Lung (tissue), 12 donors: ENCODE data around the gene ZNF708. TPM values are rescaled to one million over a fixed set of nuclear protein-coding genes. Genes with fewer than 3 reads are reported as not detected.
"Not testable (repeated sequence)": the region's sequence is repeated elsewhere in the genome, so short reads cannot be mapped to it uniquely, and the experiment has no call there.

Experiments used
- ATAC-seq: fragments of 200-7000 bp; cut with Tn5 transposase; one replicate; pipeline ENCODE4 v1.9.1; 2020; ENCODE audit warnings: moderate number of reproducible peaks; ENCODE audit not compliant: insufficient read depth, low FRiP score
- DNase-seq, 3 donors: peaks; one replicate each; pipeline ENCODE4 v3.0.0-alpha.2; 2013 to 2017
- H3K27ac ChIP-seq, 2 donors: one replicate each; pipeline ENCODE4 v1.5.1; 2013; ENCODE audit warnings: mild to moderate bottlenecking in 2 of 2, moderate library complexity in 2 of 2, control low read depth in 1 of 2, inconsistent platforms in 1 of 2, low read depth in 1 of 2, low read length in 1 of 2
- H3K27me3 ChIP-seq, 3 donors: one replicate each; pipeline ENCODE4 v1.5.1; 2013; ENCODE audit warnings: low read length in 2 of 3; ENCODE audit not compliant: control insufficient read depth in 3 of 3, insufficient read depth in 3 of 3
- H3K36me3 ChIP-seq, 4 donors: one replicate each; pipeline ENCODE4 v1.5.1; 2013; ENCODE audit warnings: low read length in 4 of 4, mild to moderate bottlenecking in 1 of 4, moderate library complexity in 1 of 4; ENCODE audit not compliant: control insufficient read depth in 4 of 4, insufficient read depth in 4 of 4
- H3K4me1 ChIP-seq, 5 donors: one replicate each; pipeline ENCODE4 v1.5.1; 2013; ENCODE audit warnings: low read length in 5 of 5, mild to moderate bottlenecking in 2 of 5, moderate library complexity in 1 of 5; ENCODE audit not compliant: control insufficient read depth in 5 of 5, insufficient read depth in 5 of 5
- H3K4me3 ChIP-seq: one replicate; pipeline ENCODE4 v1.5.1; 2013; ENCODE audit warnings: mild to moderate bottlenecking, control low read depth, moderate library complexity
- H3K9ac ChIP-seq, 2 donors: one replicate each; pipeline ENCODE4 v1.5.1; 2013; ENCODE audit warnings: low read length in 2 of 2, control low read depth in 1 of 2; ENCODE audit not compliant: insufficient read depth in 1 of 2
- H3K9me3 ChIP-seq, 4 donors: one replicate each; pipeline ENCODE4 v1.5.1; 2013; ENCODE audit warnings: low read length in 3 of 4, mild to moderate bottlenecking in 1 of 4, moderate library complexity in 1 of 4; ENCODE audit not compliant: control insufficient read depth in 4 of 4, insufficient read depth in 3 of 4
- WGBS, 2 donors: extraction: QIAGEN DNeasy Blood & Tissue Kit; methylation state at CpG; one replicate each; pipeline ENCODE4 v1.1.7; 2013; 5-methylcytosine and 5-hydroxymethylcytosine counted together
- polyA plus RNA-seq, 2 donors: library from polyadenylated mRNA; stranded (reverse); fragments of 200-250 nt; gene quantifications; one replicate each; pipeline ENCODE4 v1.2.1, GENCODE V29; 2013
- total RNA-seq, 2 donors: library from RNA; depleted of rRNA in 1 of 2; stranded (reverse); fragments of >200 nt in 1 of 2; gene quantifications; one replicate each; pipeline ENCODE4 v1.2.1, GENCODE V29; 2014 to 2021
- TF ChIP-seq, protein P1 (sequence below): IDR thresholded peaks from 2 replicates; pipeline ENCODE4 v1.5.1; 2012; ENCODE audit warnings: mild to moderate bottlenecking; ENCODE audit errors: control extremely low read depth, extremely low read depth
- donor health status: control.
- donor health status: control.
- donor health status: Bipolar disorder and iron deficiency.
- donor health status: healthy.
- donor health status: DM: yes; HTN: yes; CAD: no.

Gene ZNF708
- total and polyA plus RNA-seq, 4 donors: 2.6 to 34.0 (median 9.0) TPM

DNA sequence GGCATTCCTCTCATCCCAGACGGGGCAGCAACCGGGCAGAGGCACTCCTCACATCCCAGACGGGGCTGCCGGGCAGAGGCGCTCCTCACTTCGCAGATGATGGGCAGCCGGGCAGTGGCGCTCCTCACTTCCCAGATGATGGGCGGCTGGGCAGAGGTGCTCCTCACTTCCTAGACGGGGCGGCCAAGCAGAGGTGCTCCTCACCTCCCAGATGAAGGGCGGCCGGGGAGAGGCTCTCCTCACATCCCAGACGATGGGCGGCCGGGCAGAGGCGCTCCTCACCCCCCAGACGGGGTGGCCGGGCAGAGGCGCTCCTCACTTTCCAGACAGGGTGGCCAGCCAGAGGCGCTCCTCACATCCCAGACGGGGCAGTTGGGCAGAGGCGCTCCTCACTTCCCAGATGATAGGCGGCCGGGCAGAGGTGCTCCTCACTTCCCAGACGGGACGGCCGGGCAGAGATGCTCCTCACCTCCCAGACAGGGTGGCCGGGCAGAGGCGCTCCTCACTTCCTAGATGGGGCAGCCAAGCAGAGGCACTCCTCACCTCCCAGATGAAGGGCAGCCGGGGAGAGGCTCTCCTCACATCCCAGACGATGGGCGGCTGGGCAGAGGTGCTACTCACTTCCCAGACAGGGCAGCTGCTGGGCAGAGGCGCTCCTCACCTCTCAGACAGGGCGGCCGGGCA, 68.9 kb downstream of the ZNF708 start:
- H3K9me3 ChIP-seq: peaks cover 0 to 36% (median 4%) of the 10 kb centered on the region in 4 donors
- H3K27ac ChIP-seq: no peak overlapping the region
- ATAC-seq (no peak), DNase-seq (no peak)
- no peaks in the 10 kb centered on the region for H3K36me3 ChIP-seq
- no peak overlapping the region for H3K9ac ChIP-seq
- TF ChIP-seq, protein P1, sequence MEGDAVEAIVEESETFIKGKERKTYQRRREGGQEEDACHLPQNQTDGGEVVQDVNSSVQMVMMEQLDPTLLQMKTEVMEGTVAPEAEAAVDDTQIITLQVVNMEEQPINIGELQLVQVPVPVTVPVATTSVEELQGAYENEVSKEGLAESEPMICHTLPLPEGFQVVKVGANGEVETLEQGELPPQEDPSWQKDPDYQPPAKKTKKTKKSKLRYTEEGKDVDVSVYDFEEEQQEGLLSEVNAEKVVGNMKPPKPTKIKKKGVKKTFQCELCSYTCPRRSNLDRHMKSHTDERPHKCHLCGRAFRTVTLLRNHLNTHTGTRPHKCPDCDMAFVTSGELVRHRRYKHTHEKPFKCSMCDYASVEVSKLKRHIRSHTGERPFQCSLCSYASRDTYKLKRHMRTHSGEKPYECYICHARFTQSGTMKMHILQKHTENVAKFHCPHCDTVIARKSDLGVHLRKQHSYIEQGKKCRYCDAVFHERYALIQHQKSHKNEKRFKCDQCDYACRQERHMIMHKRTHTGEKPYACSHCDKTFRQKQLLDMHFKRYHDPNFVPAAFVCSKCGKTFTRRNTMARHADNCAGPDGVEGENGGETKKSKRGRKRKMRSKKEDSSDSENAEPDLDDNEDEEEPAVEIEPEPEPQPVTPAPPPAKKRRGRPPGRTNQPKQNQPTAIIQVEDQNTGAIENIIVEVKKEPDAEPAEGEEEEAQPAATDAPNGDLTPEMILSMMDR: no peak
- 95 to 96% methylated on average over 36 of the region's 36 CpGs for WGBS, 2 donors
- no peak overlapping the region for H3K4me3 ChIP-seq
- no peaks in the 10 kb centered on the region for H3K27me3 ChIP-seq
- H3K4me1 ChIP-seq: no peaks in the 10 kb centered on the region

DNA sequence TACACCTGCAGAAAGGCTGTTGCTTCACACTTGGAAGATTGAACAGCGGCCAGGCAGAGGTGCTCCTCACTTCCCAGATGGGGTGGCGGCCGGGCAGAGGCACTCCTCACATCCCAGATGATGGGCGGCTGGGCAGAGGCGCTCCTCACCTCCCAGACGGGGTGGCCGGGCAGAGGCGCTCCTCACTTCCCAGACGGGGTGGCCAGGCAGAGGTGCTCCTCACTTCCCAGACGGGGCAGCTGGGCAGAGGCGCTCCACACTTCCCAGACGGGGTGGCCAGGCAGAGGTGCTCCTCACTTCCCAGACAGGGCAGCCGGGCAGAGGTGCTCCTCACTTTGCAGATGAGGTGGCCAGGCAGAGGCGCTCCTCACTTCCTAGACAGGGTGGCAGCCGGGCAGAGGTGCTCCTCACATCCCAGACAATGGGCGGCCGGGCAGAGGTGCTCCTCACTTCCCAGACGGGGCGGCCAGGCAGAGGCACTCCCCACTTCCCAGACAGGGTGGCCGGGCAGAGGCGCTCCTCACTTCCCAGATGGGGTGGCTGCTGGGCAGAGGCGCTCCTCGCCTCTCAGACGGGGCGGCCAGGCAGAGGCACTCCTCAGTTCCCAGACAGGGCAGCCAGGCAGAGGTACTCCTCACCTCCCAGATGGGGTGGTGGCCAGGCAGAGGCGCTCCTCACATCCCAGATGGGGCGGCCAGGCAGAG, 69.6 kb downstream of the ZNF708 start:
- not testable (repeated sequence) for H3K9ac ChIP-seq, H3K36me3 ChIP-seq, ATAC-seq, DNase-seq, H3K27me3 ChIP-seq, H3K4me3 ChIP-seq, H3K27ac ChIP-seq, H3K4me1 ChIP-seq
- peaks cover 0 to 30% (median 4%) of the 10 kb centered on the region in 4 donors for H3K9me3 ChIP-seq
- 89 to 93% methylated on average over 27 of the region's 27 CpGs for WGBS, 2 donors

DNA sequence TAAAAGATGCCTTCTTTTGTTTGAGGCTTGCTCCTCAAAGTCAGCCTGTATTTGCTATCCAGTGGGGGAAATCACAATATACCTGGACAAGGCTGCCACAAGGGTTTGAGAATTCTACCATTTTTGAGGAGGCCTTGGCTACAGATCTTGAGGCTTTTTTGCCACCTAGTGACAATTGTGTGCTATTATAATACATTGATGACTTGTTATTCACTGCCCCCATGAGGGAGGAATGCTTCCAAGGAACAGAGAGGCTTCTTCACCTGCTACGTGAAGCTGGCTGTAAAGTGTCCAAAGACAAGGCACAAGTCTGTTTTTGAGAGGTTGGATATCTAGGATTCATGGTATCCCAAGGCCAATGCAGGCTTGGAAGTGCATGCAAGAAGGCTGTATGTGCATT, 72.5 kb downstream of the ZNF708 start:
- peaks cover 0 to 28% (median 0%) of the 10 kb centered on the region in 4 donors for H3K9me3 ChIP-seq
- ATAC-seq (no peak), DNase-seq (peak in 2 of 3 donors; percentile 14 to 17)
- no peaks in the 10 kb centered on the region for H3K4me1 ChIP-seq
- H3K27me3 ChIP-seq: no peaks in the 10 kb centered on the region
- no peak overlapping the region for H3K27ac ChIP-seq
- 52 to 85% methylated on average over 1 of the region's 1 CpG for WGBS, 2 donors
- TF ChIP-seq, protein P1: no peak
- no peaks in the 10 kb centered on the region for H3K36me3 ChIP-seq
- no peak overlapping the region for H3K4me3 ChIP-seq
- no peak overlapping the region for H3K9ac ChIP-seq

Other genes starting within 250 kb of the ZNF708 start
- 10 to 100 TPM; 11.7 to 25.0 TPM for gene ZNF714, start 247.2 kb downstream of the ZNF708 start, total RNA-seq
- 1 to 10 TPM; 1.2 to 3.9 TPM for gene ZNF714, start 247.2 kb downstream of the ZNF708 start, polyA plus RNA-seq
- 10 to 100 TPM; 19.4 to 36.2 TPM for gene ZNF431, start 187.4 kb downstream of the ZNF708 start, total RNA-seq
- gene ZNF431, start 187.4 kb downstream of the ZNF708 start, polyA plus RNA-seq: 10 to 100 TPM in 1 of 2 donors, 1 to 10 TPM in 1; 3.5 to 19.5 TPM
- 10 to 100 TPM in 1 of 2 donors, 1 to 10 TPM in 1; 7.4 to 14.4 TPM for gene ZNF738, start 29.6 kb upstream of the ZNF708 start, total RNA-seq
- 1 to 10 TPM; 2.6 to 6.5 TPM for gene ZNF738, start 29.6 kb upstream of the ZNF708 start, polyA plus RNA-seq
- gene ZNF493, start 67.7 kb upstream of the ZNF708 start, total RNA-seq: 100 to 1,000 TPM in 1 of 2 donors, 10 to 100 TPM in 1; 18.2 to 147 TPM
- 10 to 100 TPM in 1 of 2 donors, 1 to 10 TPM in 1; 3.5 to 12.2 TPM for gene ZNF493, start 67.7 kb upstream of the ZNF708 start, polyA plus RNA-seq
- 10 to 100 TPM; 15.7 to 18.9 TPM for gene ZNF429, start 176.2 kb upstream of the ZNF708 start, total RNA-seq
- 1 to 10 TPM; 5.4 to 5.7 TPM for gene ZNF429, start 176.2 kb upstream of the ZNF708 start, polyA plus RNA-seq